Fibroblast of the conjunctiva (primary cell): ENCODE data around the gene LRRC8B.

Experiments
- DNase-seq: peaks from one replicate; pipeline ENCODE4 v3.0.0-alpha.2; 2010; ENCODE audit warnings: low read depth

Gene LRRC8B

DNA sequence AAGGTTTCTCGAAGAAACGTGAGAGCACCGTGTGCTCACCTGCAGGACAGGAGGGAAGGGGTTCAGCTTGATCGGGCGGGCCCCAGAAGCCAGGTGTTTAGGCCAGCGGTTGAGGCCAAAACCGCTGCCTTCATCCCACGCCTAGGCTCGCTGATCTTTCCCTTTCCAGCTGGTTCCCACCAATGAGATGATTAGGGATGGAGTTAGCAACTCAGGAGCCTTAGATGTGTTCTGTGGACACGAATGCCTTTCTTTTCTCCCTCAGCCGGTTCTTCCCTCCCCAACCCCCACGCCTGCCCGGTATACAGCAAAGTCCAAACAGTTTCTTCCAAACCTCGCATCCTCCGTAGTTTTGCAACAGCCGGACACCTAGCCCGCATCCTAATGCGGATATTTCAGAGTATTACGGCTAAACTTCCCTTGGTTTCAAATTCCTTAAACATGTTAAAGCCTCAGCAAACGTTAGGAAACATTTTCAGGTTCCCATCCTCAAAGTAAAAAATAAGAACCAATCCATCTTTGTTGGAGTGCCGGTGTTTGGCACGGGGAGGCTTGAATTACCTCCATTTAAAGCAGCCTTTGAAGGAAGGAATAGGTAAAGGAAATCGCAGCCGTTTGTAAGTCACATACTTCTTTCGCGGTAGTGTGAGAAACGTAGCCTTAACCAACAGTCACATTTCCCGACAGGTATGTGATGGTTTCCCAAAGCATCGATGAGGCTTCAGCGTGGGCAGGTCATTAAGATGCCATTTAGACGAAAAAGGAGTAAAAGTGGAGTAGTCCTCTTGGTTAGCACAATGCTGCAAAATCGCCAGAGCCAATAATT lies 109.4 kb downstream of the LRRC8B start:
- no peak for DNase-seq

DNA sequence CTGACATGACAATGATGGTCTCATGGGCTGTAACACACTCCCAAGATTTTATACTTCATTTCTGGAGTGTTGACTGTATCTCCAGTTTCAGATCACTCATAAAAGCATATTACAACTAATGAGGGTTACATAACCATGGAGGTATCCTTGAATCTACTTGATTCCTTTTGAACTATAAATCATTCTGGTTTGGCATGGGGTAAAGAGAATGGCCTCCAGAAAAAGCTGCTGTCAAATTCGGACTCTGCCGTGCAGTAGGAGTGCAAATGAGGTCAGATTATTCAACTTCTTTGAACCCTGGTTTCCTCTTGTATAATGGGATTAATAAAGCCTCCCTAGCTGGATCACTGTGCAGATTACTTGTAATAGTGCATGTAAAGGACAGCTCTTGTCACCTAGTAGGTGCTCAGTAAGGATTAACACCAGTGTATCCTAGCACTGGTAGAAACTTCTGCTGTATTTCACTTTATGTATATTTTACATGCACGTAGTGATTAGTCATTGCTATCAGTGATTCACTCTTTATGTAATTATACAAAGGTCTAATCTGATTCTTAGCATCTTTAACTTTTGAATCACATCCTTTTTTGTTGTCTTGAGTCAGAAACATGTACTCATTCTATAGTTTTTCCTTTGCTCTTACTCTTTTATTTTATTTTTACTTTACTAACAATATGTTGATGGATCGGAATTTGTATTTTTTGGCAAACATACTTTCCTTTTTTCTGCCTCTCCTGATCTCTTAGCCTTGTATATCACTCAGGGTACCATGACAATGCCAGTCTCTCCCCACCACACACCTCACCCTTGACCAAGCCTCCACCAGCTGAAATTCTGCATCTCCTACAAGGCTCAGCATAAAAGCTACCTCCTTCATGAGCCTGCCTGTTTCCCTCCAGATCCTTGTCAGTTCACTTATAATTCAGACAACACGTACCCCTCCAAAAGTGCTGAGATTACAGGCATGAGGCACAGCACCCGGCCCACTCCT lies 111.5 kb downstream of the LRRC8B start:
- DNase-seq: no peak

DNA sequence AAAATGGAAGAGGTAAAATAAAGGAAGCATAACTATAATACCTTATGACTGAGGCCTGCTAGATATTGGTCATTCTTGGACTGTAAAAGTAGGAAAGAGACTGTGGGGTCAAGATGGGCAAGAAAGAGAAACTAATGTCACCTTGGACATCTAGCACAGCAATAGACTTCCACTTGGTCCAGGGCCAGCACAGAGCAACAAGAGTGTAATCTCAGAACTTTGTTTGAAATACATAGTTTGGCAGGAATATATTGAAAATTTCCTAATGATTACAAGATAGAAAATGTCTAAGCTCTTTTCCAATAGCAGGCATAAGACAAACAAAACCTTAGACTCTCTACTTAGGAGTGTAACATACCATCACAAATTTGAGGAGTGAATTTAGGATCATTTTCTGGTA lies 112.9 kb downstream of the LRRC8B start:
- peak; percentile 36 for DNase-seq

DNA sequence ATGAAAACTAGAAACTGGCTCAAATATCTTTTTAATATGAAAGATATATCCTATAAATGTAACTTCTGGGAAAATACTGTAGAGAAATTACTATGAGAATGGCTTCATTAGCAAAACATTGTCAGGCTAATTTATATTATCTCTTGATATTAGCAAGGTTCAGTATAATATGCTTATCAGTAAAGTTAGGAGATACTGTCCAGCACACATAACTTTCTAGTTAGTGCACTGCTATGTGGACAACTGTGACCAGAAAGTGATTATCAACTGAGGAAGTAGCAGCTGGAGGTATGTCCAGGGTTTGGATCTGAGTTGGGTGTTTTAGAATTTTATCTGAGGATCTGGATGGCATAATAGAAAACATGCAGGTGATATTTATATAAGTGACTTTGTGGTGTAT lies 115.8 kb downstream of the LRRC8B start:
- no peak for DNase-seq

DNA sequence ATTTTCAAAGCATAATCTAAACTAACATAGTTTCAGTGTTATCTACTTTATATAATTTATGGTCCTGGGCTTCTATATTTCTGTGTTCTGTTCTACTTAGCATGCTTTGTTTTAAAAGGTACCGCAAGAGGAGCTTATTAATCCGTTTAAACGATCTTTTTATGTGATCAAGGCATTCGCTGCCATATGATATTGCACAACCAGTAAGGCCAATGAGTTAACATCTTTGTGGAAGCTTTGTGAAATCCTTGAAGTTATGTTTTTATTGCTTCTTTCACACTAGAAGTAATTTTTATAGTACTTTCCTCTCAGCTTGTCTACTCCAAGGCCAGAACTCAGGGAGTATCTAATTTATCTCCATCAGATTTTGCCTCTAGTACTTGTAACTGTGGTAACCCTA lies 117.2 kb downstream of the LRRC8B start:
- DNase-seq: no peak

DNA sequence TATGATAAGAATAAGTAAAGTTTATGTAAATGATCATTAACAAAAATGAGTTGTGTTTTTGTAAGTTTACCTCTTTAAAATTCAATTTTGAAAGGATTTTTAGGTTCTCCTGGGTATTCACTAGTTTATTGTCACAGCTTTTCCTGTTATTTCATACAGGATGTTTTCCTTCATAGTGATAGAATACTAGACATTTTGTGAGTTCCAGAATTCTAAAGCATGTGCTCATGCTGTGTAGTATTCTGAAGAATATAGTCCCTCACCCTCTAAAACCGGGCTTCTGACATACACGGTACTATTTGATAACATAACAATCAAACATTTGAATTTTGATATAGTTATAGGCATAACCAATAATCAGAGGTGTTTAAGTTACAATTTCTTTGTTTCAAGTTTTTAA lies 118.9 kb downstream of the LRRC8B start:
- no peak for DNase-seq

DNA sequence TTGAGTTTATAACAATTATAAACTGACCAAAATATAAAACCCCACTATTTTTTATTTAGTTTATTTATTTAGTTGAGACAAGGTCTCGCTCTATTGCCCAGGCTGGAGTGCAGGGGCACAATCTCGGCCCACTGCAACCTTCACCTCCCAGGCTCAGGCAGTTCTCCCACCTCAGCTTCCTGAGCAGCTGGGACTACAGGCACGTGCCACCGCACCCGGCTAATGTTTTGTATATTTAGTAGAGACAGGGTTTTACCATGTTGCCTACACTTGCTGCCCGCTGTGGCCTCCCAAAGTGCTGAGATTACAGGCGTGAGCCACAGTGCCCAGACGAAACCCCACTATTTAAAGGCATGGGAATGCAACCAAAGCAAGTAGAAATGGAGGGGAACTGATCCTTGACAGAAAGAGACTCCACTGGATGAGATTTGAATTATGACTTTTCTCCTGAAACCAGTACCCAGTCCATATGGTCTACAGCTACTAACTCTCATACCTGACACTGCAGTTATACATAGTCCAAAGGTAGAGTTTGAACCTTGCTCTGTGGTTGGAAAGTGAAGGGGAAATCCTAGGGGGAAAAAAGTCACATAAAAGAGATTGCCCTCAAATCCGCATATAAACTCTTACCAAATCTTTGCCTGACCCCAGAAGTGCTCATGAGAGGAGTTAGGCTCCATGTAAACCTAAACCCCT lies 119.6 kb downstream of the LRRC8B start:
- no peak for DNase-seq

DNA sequence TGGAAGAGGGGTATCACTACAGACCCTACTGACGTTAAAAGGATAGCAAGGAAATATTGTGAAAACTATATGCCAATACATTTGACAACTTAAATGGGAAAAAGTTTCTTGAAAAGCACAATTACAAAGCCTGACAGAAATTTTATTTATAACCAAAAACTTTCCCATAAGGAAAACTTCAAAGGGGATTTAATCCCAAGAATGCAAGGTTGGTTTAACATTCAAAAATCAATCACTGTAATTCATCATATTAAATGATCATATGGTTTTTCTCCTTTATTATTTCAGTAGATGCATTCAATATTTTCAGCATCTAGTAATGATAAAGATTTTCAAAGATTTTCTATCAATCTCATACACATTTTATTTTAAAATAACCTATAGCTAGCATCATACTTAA lies 121.6 kb downstream of the LRRC8B start:
- DNase-seq: no peak
